AG04450 (cell line): Measurements from ENCODE around the gene MIAT. TPM values are rescaled to one million over a fixed set of nuclear protein-coding genes. Genes with fewer than 3 reads are reported as not detected.

Experiments
- CTCF ChIA-PET: fragments of 300-600, 350-600 bp; formaldehyde crosslinking; extraction: SDS; loops from one replicate; lab custom pipeline; 2022; ENCODE audit warnings: antibody characterized with exemption, inconsistent platforms; lab: Charles Lee
- POLR2A ChIA-PET: fragments of 350-600 bp; formaldehyde crosslinking; extraction: SDS; loops from one replicate; lab custom pipeline; 2021; ENCODE audit warnings: antibody characterized with exemption, inconsistent platforms; lab: Yijun Ruan, JAX
- DNase-seq: peaks from one replicate; pipeline ENCODE4 v3.0.0-alpha.2; 2011; ENCODE audit warnings: low read depth, low spot score
- H3K27ac ChIP-seq: one replicate; pipeline ENCODE4 v1.5.1; 2012; ENCODE audit warnings: low read depth, low read length, control low read depth
- H3K27me3 ChIP-seq: one replicate; pipeline ENCODE4 v1.6.0; 2012; ENCODE audit warnings: low read length; ENCODE audit not compliant: control insufficient read depth, insufficient read depth
- H3K4me3 ChIP-seq: 2 replicates; pipeline ENCODE4 v1.5.1; 2011; ENCODE audit warnings: mild to moderate bottlenecking, low read depth, low read length, control low read depth
- H3K9me3 ChIP-seq: 2 replicates; pipeline ENCODE4 v1.5.1; 2012; ENCODE audit warnings: low read length; ENCODE audit not compliant: control insufficient read depth, insufficient read depth
- CTCF ChIP-seq: IDR thresholded peaks from 2 replicates; pipeline ENCODE4 v1.5.1; 2011; ENCODE audit warnings: low read depth, low read length, control low read depth, inconsistent platforms
- polyA plus RNA-seq: library from polyadenylated mRNA; depleted of rRNA; stranded (reverse); fragments of >200 nt; gene quantifications from 2 replicates; pipeline ENCODE4 v1.2.3, GENCODE V29; 2011

MIAT gene
- polyA plus RNA-seq, 1 experiment = 7.8 TPM

GRCh38 chr22:26658671-26659478 lies 1.5 kb downstream of the MIAT start:
- CTCF ChIA-PET = interaction anchor here (0.5 kb wide), 1 partner anchor 64 kb away, joined by 3 read pairs; no protein-coding TSS in a partner anchor
- Histone ChIP-seq H3K27me3 (peaks cover 21% of the 10 kb centered on the region), H3K4me3 (peak overlapping the region; percentile 69), H3K9me3 (no peaks in the 10 kb centered on the region), H3K27ac (peak overlapping the region; percentile 57)
- POLR2A ChIA-PET = interaction anchor here (0.6 kb wide), 1 partner anchor 14 kb away, joined by 3 read pairs; no protein-coding TSS in a partner anchor
- no peak for TF ChIP-seq CTCF
- DNase-seq = peak; percentile 86

GRCh38 chr22:26660356-26660755 lies 3.0 kb downstream of the MIAT start:
- Histone ChIP-seq H3K27me3 (peaks cover 12% of the 10 kb centered on the region), H3K4me3 (no peak overlapping the region), H3K9me3 (no peaks in the 10 kb centered on the region), H3K27ac (no peak overlapping the region)
- POLR2A ChIA-PET = no interaction called here
- no peak for DNase-seq
- CTCF ChIA-PET = no interaction called here
- no peak for TF ChIP-seq CTCF

GRCh38 chr22:26660961-26661578 lies 3.7 kb downstream of the MIAT start:
- DNase-seq = no peak
- ChIA-PET CTCF (interaction anchor here (0.5 kb wide), 1 partner anchor 287 kb away, joined by 3 read pairs; no protein-coding TSS in a partner anchor), POLR2A (no interaction called here)
- Histone ChIP-seq H3K27me3 (peaks cover 9% of the 10 kb centered on the region), H3K9me3 (no peaks in the 10 kb centered on the region), H3K4me3 (no peak overlapping the region), H3K27ac (no peak overlapping the region)
- no peak for TF ChIP-seq CTCF

- ChIA-PET POLR2A (no interaction called here), CTCF (interaction anchor here (0.8 to 1.3 kb wide), 2 partner anchors 11 to 15 kb away, joined by 3 to 7 read pairs; no protein-coding TSS in a partner anchor)
- Histone ChIP-seq H3K27ac (no peak overlapping the region), H3K9me3 (no peaks in the 10 kb centered on the region), H3K4me3 (no peak overlapping the region), H3K27me3 (peaks cover 7% of the 10 kb centered on the region)
- DNase-seq = no peak
- TF ChIP-seq CTCF = no peak
These were observed 4.8 kb downstream of the MIAT start for GRCh38 chr22:26662160-26662559.
